Neuronal stem cell (in vitro differentiated cells): ENCODE results near the gene AMN.

ENCODE experiments used
- DNase-seq: peaks from one replicate; pipeline ENCODE4 v3.0.0-alpha.2; 2013; ENCODE audit warnings: low spot score
- H2AFZ ChIP-seq: one replicate; pipeline ENCODE4 v1.6.1; 2013; ENCODE audit warnings: mild to moderate bottlenecking, low read length, inconsistent platforms
- H2AK5ac ChIP-seq: 2 replicates; pipeline ENCODE4 v1.6.1; 2013; ENCODE audit warnings: low read depth, mild to moderate bottlenecking, inconsistent platforms, low read length, moderate library complexity, mixed read lengths
- H2BK120ac ChIP-seq: 2 replicates; pipeline ENCODE4 v1.6.1; 2013; ENCODE audit warnings: low read depth, mild to moderate bottlenecking, inconsistent platforms, low read length, moderate library complexity, mixed read lengths
- H2BK12ac ChIP-seq: one replicate; pipeline ENCODE4 v1.6.1; 2013; ENCODE audit warnings: low read length, inconsistent platforms
- H2BK15ac ChIP-seq: 2 replicates; pipeline ENCODE4 v1.6.1; 2013; ENCODE audit warnings: mild to moderate bottlenecking, low read length, inconsistent platforms, mixed read lengths
- H2BK5ac ChIP-seq: one replicate; pipeline ENCODE4 v1.6.1; 2013; ENCODE audit warnings: inconsistent platforms, mild to moderate bottlenecking, low read length, moderate library complexity
- H3K14ac ChIP-seq: one replicate; pipeline ENCODE4 v1.6.1; 2013; ENCODE audit warnings: low read length, inconsistent platforms
- H3K18ac ChIP-seq: 2 replicates; pipeline ENCODE4 v1.6.1; 2013; ENCODE audit warnings: low read length, inconsistent platforms
- H3K23ac ChIP-seq: 2 replicates; pipeline ENCODE4 v1.6.1; 2013; ENCODE audit warnings: low read depth, mild to moderate bottlenecking, mixed read lengths, low read length, inconsistent platforms; ENCODE audit not compliant: poor library complexity
- H3K27ac ChIP-seq: replicated peaks from 3 replicates; pipeline ENCODE4 v1.5.1; 2013; ENCODE audit warnings: low read length, inconsistent platforms
- H3K27me3 ChIP-seq, 3 experiments: 2 replicates each; pipeline ENCODE4 v1.6.1; 2013; ENCODE audit warnings: low read length in 3 of 3, mild to moderate bottlenecking in 2 of 3, inconsistent platforms in 1 of 3, low read depth in 1 of 3, mixed read lengths in 1 of 3, moderate library complexity in 1 of 3; ENCODE audit not compliant: control insufficient read depth in 3 of 3, insufficient read depth in 3 of 3
- H3K36me3 ChIP-seq, 2 donors: replicated peaks in 1 of 2; 2 replicates each; pipeline ENCODE4 v1.6.1; 2013; ENCODE audit warnings: low read length in 2 of 2; ENCODE audit not compliant: control insufficient read depth in 2 of 2, insufficient read depth in 2 of 2
- H3K4ac ChIP-seq: 2 replicates; pipeline ENCODE4 v1.6.1; 2013; ENCODE audit warnings: inconsistent platforms, mild to moderate bottlenecking, low read length, moderate library complexity
- H3K4me1 ChIP-seq, 2 donors: 1 replicate in 1 of 2; 2 replicates in 1 of 2; pipeline ENCODE4 v1.6.1; 2013; ENCODE audit warnings: low read length in 2 of 2, low read depth in 1 of 2; ENCODE audit not compliant: control insufficient read depth in 2 of 2, insufficient read depth in 1 of 2
- H3K4me2 ChIP-seq: one replicate; pipeline ENCODE4 v1.6.1; 2013; ENCODE audit warnings: mild to moderate bottlenecking, low read length, inconsistent platforms; ENCODE audit not compliant: insufficient read depth, poor library complexity, severe bottlenecking
- H3K4me3 ChIP-seq, 2 donors: 2 replicates each; pipeline ENCODE4 v1.5.1; 2013; ENCODE audit warnings: low read length in 2 of 2, mild to moderate bottlenecking in 2 of 2, inconsistent platforms in 1 of 2, moderate library complexity in 1 of 2
- H3K79me1 ChIP-seq: one replicate; pipeline ENCODE4 v1.6.1; 2013; ENCODE audit warnings: low read depth, mild to moderate bottlenecking, inconsistent platforms, low read length, moderate library complexity
- H3K9ac ChIP-seq: one replicate; pipeline ENCODE4 v1.6.1; 2013; ENCODE audit warnings: mild to moderate bottlenecking, low read depth, low read length, inconsistent platforms; ENCODE audit not compliant: poor library complexity
- H3K9me3 ChIP-seq, 2 donors: replicated peaks in 1 of 2; 2 replicates each; pipeline versions ENCODE3 to v1.6.1; 2013; ENCODE audit warnings: low read length in 2 of 2, mild to moderate bottlenecking in 2 of 2, inconsistent platforms in 1 of 2, low read depth in 1 of 2, mixed read lengths in 1 of 2, moderate library complexity in 1 of 2; ENCODE audit not compliant: control insufficient read depth in 2 of 2, insufficient read depth in 1 of 2
- H4K8ac ChIP-seq: one replicate; pipeline ENCODE4 v1.6.1; 2013; ENCODE audit warnings: low read depth, mild to moderate bottlenecking, inconsistent platforms, low read length, moderate library complexity
- H4K91ac ChIP-seq: one replicate; pipeline ENCODE4 v1.6.1; 2013; ENCODE audit warnings: low read length, low read depth, mild to moderate bottlenecking, inconsistent platforms; ENCODE audit not compliant: poor library complexity
- WGBS, 2 donors: extraction: QIAGEN DNeasy Blood & Tissue Kit; methylation state at CpG; one replicate each; pipeline ENCODE4 v1.1.7; 2013; ENCODE audit warnings: missing lambda C conversion rate in 2 of 2, mixed read lengths in 1 of 2; ENCODE audit not compliant: insufficient read length in 2 of 2, insufficient replicate concordance in 1 of 2; ENCODE audit errors: extremely low coverage in 2 of 2; 5-methylcytosine and 5-hydroxymethylcytosine counted together

Gene AMN

GRCh38 chr14:102954081-102954789 lies 31.8 kb downstream of the AMN start:
- DNase-seq, result no peak
- H3K27me3 ChIP-seq, result no peaks in the 10 kb centered on the region
- peaks cover 45 to 95% of the 10 kb centered on the region in 2 donors for H3K36me3 ChIP-seq
- H2AFZ ChIP-seq, result no peak overlapping the region
- H2BK15ac ChIP-seq, result no peak overlapping the region
- no peak overlapping the region for H3K4me2 ChIP-seq
- H3K79me1 ChIP-seq, result no peaks in the 10 kb centered on the region
- H3K4ac ChIP-seq, result no peak overlapping the region
- H4K8ac ChIP-seq, result no peak overlapping the region
- no peak overlapping the region for H2BK12ac ChIP-seq
- peak overlapping the region; percentile 35 for H3K9ac ChIP-seq
- H3K4me1 ChIP-seq, result peaks cover 0 to 3% of the 10 kb centered on the region in 2 donors
- no peak overlapping the region for H2BK5ac ChIP-seq
- no peak overlapping the region for H3K27ac ChIP-seq
- H3K23ac ChIP-seq, result peak overlapping the region; percentile 69
- WGBS, 2 donors, result no CpG with 5 or more reads among the region's 18 CpGs
- no peak overlapping the region for H3K14ac ChIP-seq
- H2AK5ac ChIP-seq, result no peak overlapping the region
- no peak overlapping the region for H3K18ac ChIP-seq
- H2BK120ac ChIP-seq, result no peak overlapping the region
- no peak overlapping the region for H3K4me3 ChIP-seq
- no peaks in the 10 kb centered on the region for H3K9me3 ChIP-seq
- H4K91ac ChIP-seq, result no peak overlapping the region

GRCh38 chr14:102955636-102956408 lies 33.4 kb downstream of the AMN start:
- Histone ChIP-seq H3K9ac (no peak overlapping the region), H3K4me2 (no peak overlapping the region), H3K4ac (no peak overlapping the region), H3K27me3 (no peaks in the 10 kb centered on the region), H2AFZ (no peak overlapping the region), H3K18ac (no peak overlapping the region), H3K4me3 (no peak overlapping the region), H2BK5ac (no peak overlapping the region), H3K27ac (no peak overlapping the region), H3K9me3 (no peaks in the 10 kb centered on the region), H3K36me3 (peaks cover 37 to 95% of the 10 kb centered on the region in 2 donors), H4K8ac (no peak overlapping the region), H2AK5ac (no peak overlapping the region), H2BK12ac (no peak overlapping the region), H3K79me1 (no peaks in the 10 kb centered on the region), H3K4me1 (peaks cover 0 to 3% of the 10 kb centered on the region in 2 donors), H3K23ac (no peak overlapping the region), H2BK120ac (no peak overlapping the region), H3K14ac (no peak overlapping the region), H4K91ac (no peak overlapping the region), H2BK15ac (no peak overlapping the region)
- no peak for DNase-seq
- no CpG with 5 or more reads among the region's 8 CpGs for WGBS, 2 donors

- no peak overlapping the region for H2BK120ac ChIP-seq
Observed at GRCh38 chr14:102957222-102957621, 34.8 kb downstream of the AMN start.

GRCh38 chr14:102958461-102958860 lies 36.0 kb downstream of the AMN start:
- no peak overlapping the region for H3K27ac ChIP-seq
- H3K27me3 ChIP-seq, result no peaks in the 10 kb centered on the region
- H2AK5ac ChIP-seq, result no peak overlapping the region
- no peak overlapping the region for H3K9ac ChIP-seq
- peak overlapping the region in 1 of 2 donors; percentile 57 for H3K4me3 ChIP-seq
- H3K4me2 ChIP-seq, result no peak overlapping the region
- H2BK120ac ChIP-seq, result no peak overlapping the region
- no peak overlapping the region for H2BK12ac ChIP-seq
- H2AFZ ChIP-seq, result no peak overlapping the region
- DNase-seq, result no peak
- H3K4me1 ChIP-seq, result no peaks in the 10 kb centered on the region
- no peak overlapping the region for H3K23ac ChIP-seq
- H4K8ac ChIP-seq, result no peak overlapping the region
- H3K79me1 ChIP-seq, result no peaks in the 10 kb centered on the region
- H3K18ac ChIP-seq, result no peak overlapping the region
- WGBS, 2 donors, result no CpG with 5 or more reads among the region's 10 CpGs
- peaks cover 34 to 94% of the 10 kb centered on the region in 2 donors for H3K36me3 ChIP-seq
- H2BK15ac ChIP-seq, result no peak overlapping the region
- no peak overlapping the region for H4K91ac ChIP-seq
- no peak overlapping the region for H3K14ac ChIP-seq
- peaks cover 0 to 1% of the 10 kb centered on the region in 2 donors for H3K9me3 ChIP-seq
- no peak overlapping the region for H2BK5ac ChIP-seq
- H3K4ac ChIP-seq, result no peak overlapping the region

More at GRCh38 chr14:102957222-102957621, 34.8 kb downstream of the AMN start:
- no peak overlapping the region for H4K91ac ChIP-seq
- no peak overlapping the region for H3K4ac ChIP-seq
- no peak overlapping the region for H2AFZ ChIP-seq
- H3K9me3 ChIP-seq, result no peaks in the 10 kb centered on the region
- no peaks in the 10 kb centered on the region for H3K79me1 ChIP-seq
- H3K4me3 ChIP-seq, result no peak overlapping the region
- no peak overlapping the region for H3K18ac ChIP-seq
- H3K4me1 ChIP-seq, result peaks cover 0 to 2% of the 10 kb centered on the region in 2 donors
- H3K14ac ChIP-seq, result no peak overlapping the region
- H3K4me2 ChIP-seq, result no peak overlapping the region
- no peak overlapping the region for H2BK5ac ChIP-seq
- H4K8ac ChIP-seq, result no peak overlapping the region
- no CpG with 5 or more reads among the region's 10 CpGs for WGBS, 2 donors
- H3K27me3 ChIP-seq, result no peaks in the 10 kb centered on the region
- H2BK12ac ChIP-seq, result no peak overlapping the region
- no peak for DNase-seq
- H2BK15ac ChIP-seq, result no peak overlapping the region
- H3K27ac ChIP-seq, result no peak overlapping the region
- no peak overlapping the region for H3K23ac ChIP-seq
- no peak overlapping the region for H3K9ac ChIP-seq
- H2AK5ac ChIP-seq, result no peak overlapping the region
- H3K36me3 ChIP-seq, result peaks cover 37 to 94% of the 10 kb centered on the region in 2 donors
